CD8-positive, alpha-beta memory T cell (primary cell): Measurements from ENCODE around the gene AGBL4. TPM values are rescaled to one million over a fixed set of nuclear protein-coding genes. Genes with fewer than 3 reads are reported as not detected.
"Not testable (repeated sequence)": the region's sequence is repeated elsewhere in the genome, so short reads cannot be mapped to it uniquely, and the experiment has no call there.

Source experiments
- CTCF ChIA-PET: fragments of 350-600 bp; sonication (Branson Sonifier 250); formaldehyde crosslinking; loops from one replicate; lab custom pipeline; 2021; ENCODE audit warnings: antibody characterized with exemption; lab: Charles Lee
- POLR2A ChIA-PET: fragments of 350-600 bp; sonication (Branson Sonifier 250); formaldehyde crosslinking; loops from one replicate; lab custom pipeline; 2021; ENCODE audit warnings: antibody characterized with exemption; lab: Charles Lee
- DNase-seq, 5 donors: peaks; one replicate each; pipeline versions ENCODE4 v3.0.0 to v3.0.0-alpha.2; 2020 to 2022; ENCODE audit warnings: mixed read lengths in 1 of 5
- H3K27ac ChIP-seq: one replicate; pipeline ENCODE4 v1.7.0; 2013; ENCODE audit warnings: low read depth, mild to moderate bottlenecking, low read length, moderate library complexity
- H3K27me3 ChIP-seq: 2 replicates; pipeline ENCODE4 v1.7.0; 2013; ENCODE audit warnings: low read length, mild to moderate bottlenecking; ENCODE audit not compliant: insufficient read depth, poor library complexity, severe bottlenecking
- H3K36me3 ChIP-seq: 2 replicates; pipeline ENCODE4 v1.7.0; 2013; ENCODE audit warnings: mild to moderate bottlenecking, low read length, moderate library complexity; ENCODE audit not compliant: insufficient read depth
- H3K4me1 ChIP-seq: 2 replicates; pipeline ENCODE4 v1.7.0; 2013; ENCODE audit warnings: mild to moderate bottlenecking, low read length, moderate library complexity; ENCODE audit not compliant: insufficient read depth
- H3K4me3 ChIP-seq: 2 replicates; pipeline ENCODE4 v1.7.0; 2013; ENCODE audit warnings: mild to moderate bottlenecking, low read length
- H3K9me3 ChIP-seq: 2 replicates; pipeline ENCODE4 v1.7.0; 2013; ENCODE audit warnings: mild to moderate bottlenecking, low read length
- H3K27ac Mint-ChIP-seq, 8 donors: one replicate each; pipeline ENCODE4 v1.8.0; 2020 to 2021; ENCODE audit warnings: mixed read lengths in 8 of 8, mild to moderate bottlenecking in 6 of 8, inconsistent platforms in 3 of 8, moderate library complexity in 3 of 8
- H3K27me3 Mint-ChIP-seq, 2 donors: one replicate each; pipeline ENCODE4 v1.8.0; 2020 to 2021; ENCODE audit warnings: mixed read lengths in 2 of 2, mild to moderate bottlenecking in 1 of 2, moderate library complexity in 1 of 2
- H3K36me3 Mint-ChIP-seq, 3 donors: one replicate each; pipeline ENCODE4 v1.8.0; 2020 to 2021; ENCODE audit warnings: mixed read lengths in 3 of 3, inconsistent platforms in 1 of 3, mild to moderate bottlenecking in 1 of 3
- H3K4me1 Mint-ChIP-seq, 3 donors: one replicate each; pipeline ENCODE4 v1.8.0; 2020 to 2021; ENCODE audit warnings: mixed read lengths in 3 of 3, inconsistent platforms in 1 of 3, mild to moderate bottlenecking in 1 of 3
- H3K4me3 Mint-ChIP-seq, 7 donors: one replicate each; pipeline ENCODE4 v1.8.0; 2020 to 2021; ENCODE audit warnings: mixed read lengths in 7 of 7, mild to moderate bottlenecking in 6 of 7, moderate library complexity in 4 of 7, inconsistent platforms in 2 of 7
- H3K9me3 Mint-ChIP-seq, 5 donors: one replicate each; pipeline ENCODE4 v1.8.0; 2020 to 2022; ENCODE audit warnings: mixed read lengths in 5 of 5, mild to moderate bottlenecking in 3 of 5, moderate library complexity in 2 of 5, inconsistent platforms in 1 of 5
- polyA plus RNA-seq: library from polyadenylated mRNA; unstranded; fragments of 300-500 nt; fragmentation: Illumina TruSeq; gene quantifications from one replicate; pipeline ENCODE4 v1.2.3, GENCODE V29; 2021
- total RNA-seq, 2 experiments: library from RNA; stranded (reverse); gene quantifications; one replicate each; pipeline ENCODE4 v1.2.3, GENCODE V29; 2021

AGBL4 gene
- total and polyA plus RNA-seq, 3 experiments from 2014 or later, result 0.22 TPM; not detected in 2

- no peak for DNase-seq
- CTCF ChIA-PET, result no interaction called here
- POLR2A ChIA-PET, result no interaction called here
- Histone ChIP-seq H3K36me3 (no peaks in the 10 kb centered on the region), H3K4me3 (no peak overlapping the region), H3K27me3 (no peaks in the 10 kb centered on the region), H3K9me3 (no peaks in the 10 kb centered on the region), H3K4me1 (no peaks in the 10 kb centered on the region), H3K27ac (no peak overlapping the region)
- Mint-ChIP-seq H3K27ac (no peak overlapping the region), H3K9me3 (peaks cover 0 to 8% (median 2%) of the 10 kb centered on the region in 5 donors), H3K36me3 (no peaks in the 10 kb centered on the region), H3K27me3 (no peaks in the 10 kb centered on the region), H3K4me3 (no peak overlapping the region), H3K4me1 (no peaks in the 10 kb centered on the region)
Observed at GRCh38 chr1:49319426-49319963, 704.3 kb downstream of the AGBL4 start.

- Mint-ChIP-seq H3K27ac (no peak overlapping the region), H3K27me3 (no peaks in the 10 kb centered on the region), H3K9me3 (peaks cover 2 to 12% (median 6%) of the 10 kb centered on the region in 5 donors), H3K4me3 (no peak overlapping the region), H3K36me3 (no peaks in the 10 kb centered on the region), H3K4me1 (no peaks in the 10 kb centered on the region)
- H3K27me3 ChIP-seq, result no peaks in the 10 kb centered on the region
- H3K4me3 ChIP-seq, result no peak overlapping the region
- no peak for DNase-seq
- H3K9me3 ChIP-seq, result no peaks in the 10 kb centered on the region
- H3K36me3 ChIP-seq, result no peaks in the 10 kb centered on the region
- H3K4me1 ChIP-seq, result no peaks in the 10 kb centered on the region
- ChIA-PET CTCF (no interaction called here), POLR2A (no interaction called here)
- H3K27ac ChIP-seq, result no peak overlapping the region
Observed at GRCh38 chr1:49318218-49318617, 705.5 kb downstream of the AGBL4 start.

GRCh38 chr1:49307457-49307856 lies 716.3 kb downstream of the AGBL4 start:
- Histone ChIP-seq H3K27me3 (no peaks in the 10 kb centered on the region), H3K9me3 (no peaks in the 10 kb centered on the region), H3K36me3 (no peaks in the 10 kb centered on the region), H3K4me3 (no peak overlapping the region), H3K27ac (no peak overlapping the region), H3K4me1 (no peaks in the 10 kb centered on the region)
- Mint-ChIP-seq H3K4me1 (no peaks in the 10 kb centered on the region), H3K4me3 (no peak overlapping the region), H3K27me3 (peaks cover 0 to 5% of the 10 kb centered on the region in 2 donors), H3K36me3 (no peaks in the 10 kb centered on the region), H3K9me3 (peaks cover 2 to 9% (median 6%) of the 10 kb centered on the region in 5 donors), H3K27ac (no peak overlapping the region)
- CTCF ChIA-PET, result no interaction called here
- DNase-seq, result no peak
- POLR2A ChIA-PET, result no interaction called here

GRCh38 chr1:49306507-49307070 lies 717.2 kb downstream of the AGBL4 start:
- no peaks in the 10 kb centered on the region for H3K27me3 ChIP-seq
- peaks cover 0 to 5% of the 10 kb centered on the region in 2 donors for H3K27me3 Mint-ChIP-seq
- no peak overlapping the region for H3K27ac Mint-ChIP-seq
- no peak for DNase-seq
- ChIA-PET POLR2A (no interaction called here), CTCF (no interaction called here)
- no peaks in the 10 kb centered on the region for H3K9me3 ChIP-seq
- no peaks in the 10 kb centered on the region for H3K36me3 Mint-ChIP-seq
- no peak overlapping the region for H3K27ac ChIP-seq
- H3K9me3 Mint-ChIP-seq, result peaks cover 2 to 11% (median 4%) of the 10 kb centered on the region in 5 donors
- no peaks in the 10 kb centered on the region for H3K36me3 ChIP-seq
- no peaks in the 10 kb centered on the region for H3K4me1 ChIP-seq
- H3K4me3 ChIP-seq, result no peak overlapping the region
- H3K4me3 Mint-ChIP-seq, result no peak overlapping the region
- no peaks in the 10 kb centered on the region for H3K4me1 Mint-ChIP-seq

GRCh38 chr1:49302400-49302799 lies 721.4 kb downstream of the AGBL4 start:
- H3K4me3 Mint-ChIP-seq, H3K4me1 ChIP-seq, H3K27me3 ChIP-seq, H3K36me3 ChIP-seq, H3K4me3 ChIP-seq, H3K36me3 Mint-ChIP-seq, H3K4me1 Mint-ChIP-seq, H3K27me3 Mint-ChIP-seq, H3K27ac Mint-ChIP-seq, CTCF ChIA-PET, H3K9me3 ChIP-seq, H3K27ac ChIP-seq, POLR2A ChIA-PET, DNase-seq: not testable (repeated sequence)
- H3K9me3 Mint-ChIP-seq, result peaks cover 2 to 12% (median 4%) of the 10 kb centered on the region in 5 donors

- POLR2A ChIA-PET, result no interaction called here
- H3K9me3 Mint-ChIP-seq, result peaks cover 0 to 9% (median 2%) of the 10 kb centered on the region in 5 donors
- CTCF ChIA-PET, result no interaction called here
- H3K36me3 Mint-ChIP-seq, result no peaks in the 10 kb centered on the region
- Histone ChIP-seq H3K27ac (no peak overlapping the region), H3K4me3 (no peak overlapping the region), H3K9me3 (no peaks in the 10 kb centered on the region), H3K4me1 (no peaks in the 10 kb centered on the region), H3K36me3 (no peaks in the 10 kb centered on the region), H3K27me3 (no peaks in the 10 kb centered on the region)
- peaks cover 0 to 3% of the 10 kb centered on the region in 2 donors for H3K27me3 Mint-ChIP-seq
- no peak overlapping the region for H3K4me3 Mint-ChIP-seq
- no peaks in the 10 kb centered on the region for H3K4me1 Mint-ChIP-seq
- no peak for DNase-seq
- H3K27ac Mint-ChIP-seq, result no peak overlapping the region
Observed at GRCh38 chr1:49298304-49298703, 725.5 kb downstream of the AGBL4 start.

- no peaks in the 10 kb centered on the region for H3K4me1 ChIP-seq
- no peaks in the 10 kb centered on the region for H3K9me3 ChIP-seq
- Mint-ChIP-seq H3K27ac (no peak overlapping the region), H3K9me3 (peaks cover 0 to 5% (median 2%) of the 10 kb centered on the region in 5 donors), H3K4me3 (no peak overlapping the region), H3K27me3 (peaks cover 0 to 3% of the 10 kb centered on the region in 2 donors), H3K36me3 (no peaks in the 10 kb centered on the region), H3K4me1 (no peaks in the 10 kb centered on the region)
- H3K27me3 ChIP-seq, result no peaks in the 10 kb centered on the region
- POLR2A ChIA-PET, result no interaction called here
- H3K36me3 ChIP-seq, result no peaks in the 10 kb centered on the region
- no peak overlapping the region for H3K4me3 ChIP-seq
- no peak overlapping the region for H3K27ac ChIP-seq
- no peak for DNase-seq
- CTCF ChIA-PET, result no interaction called here
Observed at GRCh38 chr1:49297783-49298182, 726.0 kb downstream of the AGBL4 start.

- Histone ChIP-seq H3K4me3 (no peak overlapping the region), H3K9me3 (no peaks in the 10 kb centered on the region), H3K27ac (no peak overlapping the region), H3K36me3 (no peaks in the 10 kb centered on the region), H3K27me3 (no peaks in the 10 kb centered on the region), H3K4me1 (no peaks in the 10 kb centered on the region)
- Mint-ChIP-seq H3K27ac (no peak overlapping the region), H3K27me3 (no peaks in the 10 kb centered on the region), H3K36me3 (peaks cover 0 to 1% (median 0%) of the 10 kb centered on the region in 3 donors), H3K4me3 (no peak overlapping the region), H3K4me1 (no peaks in the 10 kb centered on the region), H3K9me3 (peaks cover 3 to 4% (median 3%) of the 10 kb centered on the region in 5 donors)
- ChIA-PET POLR2A (no interaction called here), CTCF (no interaction called here)
- DNase-seq, result no peak
Observed at GRCh38 chr1:49294539-49294938, 729.2 kb downstream of the AGBL4 start.
